Natural killer cell treated with Interleukin-12 subunit alpha and Interleukin-12 subunit beta and Interleukin-15 and Interleukin-18, amount 100 ng/mL, for 72 hours (primary cell): ENCODE results near the gene CALHM1. TPM values are rescaled to one million over a fixed set of nuclear protein-coding genes. Genes with fewer than 3 reads are reported as not detected.

Experiments
- ATAC-seq, 2 donors: fragments of 150-1000 bp; cut with Tn5 transposase in 1 of 2; sonication (Bioruptor Pico), chemical (Tn5 transposase) in 1 of 2; 2 replicates each; pipeline ENCODE4 v1.10.0; 2021
- DNase-seq: peaks from one replicate; pipeline ENCODE4 v3.0.0; 2022; ENCODE audit warnings: low spot score
- H3K27ac Mint-ChIP-seq, 2 donors: 1 replicate in 1 of 2; 2 replicates in 1 of 2; pipeline ENCODE4 v1.8.0; 2022; ENCODE audit warnings: mixed read lengths in 2 of 2, mild to moderate bottlenecking in 1 of 2, moderate library complexity in 1 of 2
- H3K27me3 Mint-ChIP-seq, 2 donors: 1 replicate in 1 of 2; 2 replicates in 1 of 2; pipeline ENCODE4 v1.8.0; 2022; ENCODE audit warnings: mixed read lengths in 2 of 2
- H3K36me3 Mint-ChIP-seq: one replicate; pipeline ENCODE4 v1.8.0; 2022; ENCODE audit warnings: mixed read lengths
- H3K4me1 Mint-ChIP-seq, 2 donors: 1 replicate in 1 of 2; 2 replicates in 1 of 2; pipeline ENCODE4 v1.8.0; 2022; ENCODE audit warnings: low read depth in 2 of 2, mixed read lengths in 2 of 2, mild to moderate bottlenecking in 1 of 2
- H3K4me3 Mint-ChIP-seq: one replicate; pipeline ENCODE4 v1.8.0; 2022; ENCODE audit warnings: mixed read lengths
- H3K9me3 Mint-ChIP-seq: 2 replicates; pipeline ENCODE4 v1.8.0; 2022; ENCODE audit warnings: mixed read lengths
- total RNA-seq, 2 donors: library from RNA; stranded (reverse); gene quantifications; one replicate each; pipeline ENCODE4 v1.2.3, GENCODE V29; 2022

Gene CALHM1
- total RNA-seq, 2 donors from 2014 or later: not detected

DNA sequence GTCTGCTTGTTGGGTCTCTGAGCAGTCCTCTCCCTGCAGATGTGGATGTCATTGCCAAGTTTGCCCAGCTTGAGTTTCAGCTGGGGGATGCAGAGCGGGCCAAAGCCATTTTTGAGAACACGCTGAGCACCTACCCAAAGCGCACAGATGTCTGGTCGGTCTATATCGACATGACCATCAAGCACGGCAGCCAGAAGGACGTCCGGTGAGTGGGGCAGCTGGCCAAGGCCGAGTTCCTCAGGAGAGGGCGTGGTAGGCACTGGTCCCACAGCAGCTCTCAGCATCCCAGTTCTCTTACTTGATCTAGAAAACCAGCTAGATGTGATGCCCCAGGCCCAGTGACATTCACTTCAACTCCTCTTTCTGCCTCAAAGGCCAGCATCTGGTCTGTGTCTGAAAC lies 14.2 kb downstream of the CALHM1 start:
- no peak for DNase-seq
- no peaks in the 10 kb centered on the region for H3K27me3 Mint-ChIP-seq

DNA sequence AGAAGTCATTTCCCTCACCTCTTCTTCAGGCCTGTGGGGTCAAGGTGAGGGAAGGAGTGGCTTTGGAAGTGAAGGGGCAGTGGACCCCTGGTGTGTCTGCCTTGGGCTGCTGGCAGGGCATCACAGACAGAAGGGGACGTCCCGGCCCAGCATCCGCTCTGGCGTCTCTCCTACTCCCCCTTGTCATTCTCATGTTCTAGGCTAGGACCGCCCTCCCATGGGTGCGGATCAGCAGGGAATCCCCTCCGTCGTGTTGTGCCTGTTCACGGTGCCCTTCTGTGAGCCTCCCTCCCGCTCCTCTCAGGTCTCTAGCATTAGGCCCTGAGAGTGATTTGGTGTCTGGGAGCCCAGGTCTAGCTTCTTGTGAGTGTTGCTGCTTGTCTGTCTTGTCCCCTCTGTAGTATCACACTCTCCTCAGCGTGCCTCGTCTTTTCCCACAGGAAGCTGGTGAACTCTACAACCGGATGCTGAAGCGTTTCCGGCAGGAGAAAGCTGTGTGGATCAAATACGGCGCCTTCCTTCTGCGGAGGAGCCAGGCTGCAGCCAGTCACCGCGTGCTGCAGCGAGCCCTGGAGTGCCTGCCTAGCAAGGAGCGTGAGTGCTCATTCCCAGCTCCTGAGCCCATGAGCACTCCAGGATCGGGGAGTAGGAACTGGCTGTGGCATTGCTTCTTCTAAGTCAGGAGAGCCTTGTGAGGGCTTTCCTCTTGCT lies 15.1 kb downstream of the CALHM1 start:
- Mint-ChIP-seq H3K4me1 (peaks cover 2 to 30% of the 10 kb centered on the region in 2 donors), H3K36me3 (peaks cover 14% of the 10 kb centered on the region), H3K4me3 (no peak overlapping the region)

More for the DNA sequence above, 14.2 kb downstream of the CALHM1 start:
- peaks cover 16% of the 10 kb centered on the region for H3K36me3 Mint-ChIP-seq
- no peak overlapping the region for H3K4me3 Mint-ChIP-seq
- peak overlapping the region in 1 of 2 donors; percentile 68 for H3K27ac Mint-ChIP-seq
- no peaks in the 10 kb centered on the region for H3K9me3 Mint-ChIP-seq
- peaks cover 11 to 39% of the 10 kb centered on the region in 2 donors for H3K4me1 Mint-ChIP-seq
- no peak for ATAC-seq

DNA sequence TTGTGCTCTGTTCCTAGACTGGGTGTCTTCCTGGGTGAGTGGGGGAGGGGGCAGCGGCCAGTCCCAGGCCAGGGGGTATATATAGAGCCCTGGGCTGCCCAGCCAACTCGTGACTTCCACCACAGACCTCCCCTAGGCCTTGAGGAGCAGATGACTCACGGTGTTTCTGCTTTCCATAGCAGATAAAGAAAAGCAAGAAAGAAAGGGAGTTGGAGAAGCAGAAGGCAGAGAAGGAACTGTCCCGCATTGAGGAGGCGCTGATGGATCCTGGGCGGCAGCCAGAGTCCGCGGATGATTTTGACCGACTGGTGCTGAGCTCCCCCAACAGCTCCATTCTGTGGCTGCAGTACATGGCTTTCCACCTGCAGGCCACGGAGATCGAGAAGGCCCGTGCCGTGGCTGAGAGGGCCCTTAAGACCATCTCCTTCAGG lies 16.7 kb downstream of the CALHM1 start:
- DNase-seq: no peak
- no peak overlapping the region for H3K4me3 Mint-ChIP-seq
- ATAC-seq: no peak
- peaks cover 0 to 22% of the 10 kb centered on the region in 2 donors for H3K4me1 Mint-ChIP-seq
- H3K27ac Mint-ChIP-seq: no peak overlapping the region
- H3K9me3 Mint-ChIP-seq: no peaks in the 10 kb centered on the region
- no peaks in the 10 kb centered on the region for H3K27me3 Mint-ChIP-seq
- peaks cover 23% of the 10 kb centered on the region for H3K36me3 Mint-ChIP-seq

More for the DNA sequence above, 15.1 kb downstream of the CALHM1 start:
- ATAC-seq: no peak
- DNase-seq: no peak
- H3K27me3 Mint-ChIP-seq: no peaks in the 10 kb centered on the region
- peak overlapping the region in 1 of 2 donors; percentile 68 for H3K27ac Mint-ChIP-seq
- no peaks in the 10 kb centered on the region for H3K9me3 Mint-ChIP-seq

DNA sequence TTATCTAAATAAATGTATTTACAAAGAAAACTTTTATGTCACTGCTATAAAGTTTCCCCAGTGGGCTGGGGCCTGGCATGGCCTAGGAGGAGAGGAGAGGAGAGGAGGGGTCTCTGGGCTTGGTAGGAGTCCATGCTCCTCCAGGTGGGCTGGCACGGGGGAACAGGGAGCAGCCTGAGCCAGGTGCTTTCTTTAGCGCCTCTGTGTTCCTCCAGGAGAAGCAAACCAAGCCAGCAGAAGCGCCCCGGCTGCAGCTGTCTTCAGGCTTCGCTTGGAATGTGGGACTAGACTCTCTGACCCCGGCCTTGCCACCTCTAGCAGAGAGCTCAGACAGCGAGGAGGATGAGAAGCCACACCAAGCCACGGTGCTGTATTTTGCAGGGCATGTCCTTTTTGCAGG lies 17.1 kb downstream of the CALHM1 start:
- Mint-ChIP-seq H3K9me3 (no peaks in the 10 kb centered on the region), H3K27me3 (no peaks in the 10 kb centered on the region), H3K36me3 (peaks cover 23% of the 10 kb centered on the region), H3K4me1 (peaks cover 0 to 19% of the 10 kb centered on the region in 2 donors), H3K27ac (no peak overlapping the region), H3K4me3 (no peak overlapping the region)
- no peak for ATAC-seq
- no peak for DNase-seq

DNA sequence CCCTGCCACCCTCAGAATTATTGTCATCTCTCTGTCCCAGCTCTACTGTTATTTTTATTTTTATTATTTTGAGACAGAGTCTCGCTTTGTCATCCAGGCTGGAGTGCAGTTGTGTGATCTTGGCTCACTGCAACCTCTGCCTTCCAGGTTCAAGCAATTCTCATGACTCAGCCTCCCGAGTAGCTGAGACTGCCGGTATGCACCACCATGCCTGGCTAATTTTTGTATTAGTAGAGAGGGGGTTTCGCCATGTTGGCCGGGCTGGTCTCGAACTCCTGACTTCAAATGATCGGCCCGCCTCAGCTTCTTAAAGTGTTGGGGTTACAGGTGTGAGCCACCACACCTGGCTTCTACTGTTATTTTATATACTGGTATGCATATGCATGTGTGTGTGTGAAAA lies 17.5 kb downstream of the CALHM1 start:
- ATAC-seq: no peak
- DNase-seq: no peak
- Mint-ChIP-seq H3K9me3 (no peaks in the 10 kb centered on the region), H3K27me3 (no peaks in the 10 kb centered on the region), H3K4me1 (peaks cover 0 to 16% of the 10 kb centered on the region in 2 donors), H3K4me3 (no peak overlapping the region), H3K36me3 (peaks cover 23% of the 10 kb centered on the region), H3K27ac (no peak overlapping the region)

DNA sequence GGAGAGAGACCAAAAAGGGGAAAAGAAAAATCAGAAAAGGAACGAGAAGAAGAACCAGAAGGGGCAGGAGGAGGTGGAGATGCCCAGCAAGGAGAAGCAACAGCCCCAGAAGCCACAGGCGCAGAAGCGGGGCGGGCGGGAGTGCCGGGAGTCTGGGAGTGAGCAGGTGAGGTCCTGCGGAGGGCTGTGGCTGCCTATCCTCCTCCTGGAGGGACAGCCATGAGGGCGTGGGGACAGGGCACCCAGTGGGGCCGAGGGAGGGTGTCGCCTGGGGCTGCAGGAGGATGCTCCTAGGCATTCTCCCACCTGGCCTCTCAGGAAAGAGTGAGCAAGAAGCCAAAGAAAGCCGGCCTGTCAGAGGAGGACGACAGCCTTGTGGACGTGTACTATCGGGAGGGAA lies 18.3 kb downstream of the CALHM1 start:
- peaks cover 23% of the 10 kb centered on the region for H3K36me3 Mint-ChIP-seq

DNA sequence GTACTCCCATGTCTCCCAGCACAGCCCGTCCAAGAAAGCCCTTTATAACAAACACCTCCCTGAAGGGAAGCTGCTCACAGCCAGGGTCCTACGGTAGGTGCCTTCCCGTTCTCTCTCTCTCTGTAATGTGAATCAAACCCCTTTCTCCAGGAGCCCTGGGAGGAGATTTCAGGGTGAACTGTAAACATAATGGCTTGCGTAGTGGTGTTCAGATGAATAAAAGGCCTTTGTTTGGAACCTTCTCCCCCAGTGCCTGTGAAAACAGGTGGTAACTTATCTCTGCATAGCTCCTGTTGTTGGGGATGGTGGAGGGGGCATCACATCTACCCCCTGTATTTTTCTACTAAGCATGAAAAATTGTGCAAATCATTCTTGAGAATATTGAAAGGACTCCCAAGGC lies 18.9 kb downstream of the CALHM1 start:
- DNase-seq (no peak), ATAC-seq (no peak)
- Mint-ChIP-seq H3K27me3 (no peaks in the 10 kb centered on the region), H3K27ac (peak overlapping the region in 1 of 2 donors; percentile 50), H3K4me3 (no peak overlapping the region), H3K9me3 (no peaks in the 10 kb centered on the region), H3K4me1 (peaks cover 0 to 7% of the 10 kb centered on the region in 2 donors), H3K36me3 (peaks cover 23% of the 10 kb centered on the region)

More for the DNA sequence above, 18.3 kb downstream of the CALHM1 start:
- Mint-ChIP-seq H3K4me1 (peaks cover 0 to 13% of the 10 kb centered on the region in 2 donors), H3K4me3 (no peak overlapping the region), H3K9me3 (no peaks in the 10 kb centered on the region), H3K27ac (peak overlapping the region in 1 of 2 donors; percentile 50), H3K27me3 (no peaks in the 10 kb centered on the region)
- ATAC-seq (no peak), DNase-seq (no peak)

DNA sequence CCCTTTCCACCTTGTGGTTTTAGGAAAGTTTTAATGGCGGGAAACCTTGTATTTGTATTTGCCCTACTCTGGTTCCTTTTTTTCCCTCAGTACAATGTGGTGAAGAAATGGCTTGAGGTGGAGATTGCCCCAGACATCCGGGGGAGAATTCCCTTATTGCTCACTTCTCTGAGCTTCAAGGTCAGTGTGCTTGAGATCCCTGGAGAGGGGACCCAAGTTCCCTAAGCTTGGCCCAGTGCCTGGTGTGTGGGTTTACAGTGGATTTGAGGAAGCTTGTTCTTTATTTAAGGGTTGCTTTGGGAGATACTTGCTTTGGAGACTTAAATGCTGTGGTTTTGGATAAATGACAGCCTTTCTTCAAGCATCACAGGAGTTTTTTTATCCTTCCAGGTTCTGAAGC lies 24.8 kb downstream of the CALHM1 start:
- Mint-ChIP-seq H3K4me3 (no peak overlapping the region), H3K9me3 (no peaks in the 10 kb centered on the region), H3K27ac (no peak overlapping the region), H3K27me3 (no peaks in the 10 kb centered on the region), H3K4me1 (no peaks in the 10 kb centered on the region), H3K36me3 (peaks cover 34% of the 10 kb centered on the region)
- DNase-seq (no peak), ATAC-seq (no peak)

DNA sequence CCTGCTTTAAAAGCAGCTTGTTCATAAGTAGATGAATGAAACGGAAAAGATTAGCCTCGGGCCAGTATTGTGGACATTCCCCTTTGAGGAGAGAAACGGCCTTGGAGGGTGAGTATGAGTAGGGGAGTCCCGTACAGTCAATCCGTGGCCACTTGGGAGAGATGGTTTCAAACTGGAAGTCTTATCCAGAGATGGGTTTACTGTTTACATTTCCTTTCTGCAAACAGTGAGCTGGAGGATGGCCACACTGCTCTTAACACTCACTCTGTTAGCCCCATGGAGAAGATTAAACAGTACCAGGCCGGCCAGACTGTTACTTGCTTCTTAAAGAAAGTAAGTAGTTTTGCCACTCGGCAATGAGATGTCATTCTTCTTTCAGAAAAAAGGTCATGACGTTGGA lies 26.8 kb downstream of the CALHM1 start:
- H3K27ac Mint-ChIP-seq: no peak overlapping the region
- no peaks in the 10 kb centered on the region for H3K4me1 Mint-ChIP-seq
- no peaks in the 10 kb centered on the region for H3K27me3 Mint-ChIP-seq
- H3K4me3 Mint-ChIP-seq: no peak overlapping the region
- no peaks in the 10 kb centered on the region for H3K9me3 Mint-ChIP-seq
- H3K36me3 Mint-ChIP-seq: peaks cover 26% of the 10 kb centered on the region
- ATAC-seq (no peak), DNase-seq (no peak)

DNA sequence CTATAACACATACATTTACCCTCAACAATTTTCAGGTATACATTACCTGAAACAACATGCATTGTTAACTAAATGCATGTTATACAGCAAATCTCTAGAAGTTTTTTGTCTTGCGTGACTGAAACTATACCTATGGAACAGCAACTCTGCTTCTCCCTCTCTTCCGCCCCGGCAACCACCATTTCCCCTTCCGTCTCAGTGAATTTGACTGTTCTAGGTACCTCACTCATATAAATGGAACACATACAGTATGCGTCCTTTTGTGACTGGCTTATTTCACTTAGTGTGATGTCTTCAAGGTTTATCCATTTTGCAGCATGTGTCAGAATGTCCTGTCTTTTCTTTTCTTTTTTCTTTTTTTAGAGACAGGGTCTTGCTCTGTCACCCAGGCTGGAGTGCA lies 29.1 kb downstream of the CALHM1 start:
- peak overlapping the region; percentile 29 for H3K4me3 Mint-ChIP-seq
- H3K27me3 Mint-ChIP-seq: no peaks in the 10 kb centered on the region
- no peaks in the 10 kb centered on the region for H3K4me1 Mint-ChIP-seq

DNA sequence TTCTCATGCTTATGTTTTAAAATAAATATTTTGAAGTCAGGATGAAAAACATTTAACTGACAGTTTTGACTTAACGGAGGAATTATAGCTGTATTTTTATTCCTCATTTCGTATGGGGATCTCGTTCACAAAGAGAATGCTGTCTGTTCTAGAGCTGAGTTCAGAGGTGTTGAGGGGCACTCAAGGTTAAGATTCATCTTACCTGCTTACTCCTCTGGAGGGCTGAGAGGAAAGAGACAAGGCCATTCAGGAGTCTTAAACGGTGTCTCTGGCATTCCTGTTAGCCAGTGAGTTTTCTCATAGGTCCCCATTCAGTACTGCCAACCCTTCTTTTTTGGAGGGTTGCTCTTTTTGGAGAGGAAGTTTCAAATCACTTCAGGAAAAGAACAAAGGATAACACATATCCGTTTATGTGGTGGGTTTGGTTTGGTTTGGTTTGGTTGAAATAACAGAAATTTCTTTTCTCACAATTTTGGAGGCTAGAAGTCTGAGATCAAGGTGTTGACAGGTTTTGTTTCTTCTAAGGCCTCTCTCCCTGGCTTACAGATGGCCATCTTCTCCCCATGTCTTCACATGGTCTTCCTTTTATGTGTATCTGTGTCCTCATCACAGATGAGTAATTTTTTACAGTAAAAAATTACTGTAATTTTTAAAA lies 29.6 kb downstream of the CALHM1 start:
- DNase-seq (no peak), ATAC-seq (no peak)
- H3K4me3 Mint-ChIP-seq: peak overlapping the region; percentile 29
- no peaks in the 10 kb centered on the region for H3K9me3 Mint-ChIP-seq
- H3K36me3 Mint-ChIP-seq: peaks cover 35% of the 10 kb centered on the region
- no peaks in the 10 kb centered on the region for H3K27me3 Mint-ChIP-seq
- no peaks in the 10 kb centered on the region for H3K4me1 Mint-ChIP-seq
- H3K27ac Mint-ChIP-seq: peak overlapping the region in 1 of 2 donors; percentile 29

More for the DNA sequence above, 29.1 kb downstream of the CALHM1 start:
- DNase-seq (no peak), ATAC-seq (no peak)
- H3K36me3 Mint-ChIP-seq: peaks cover 30% of the 10 kb centered on the region
- no peaks in the 10 kb centered on the region for H3K9me3 Mint-ChIP-seq
- H3K27ac Mint-ChIP-seq: peak overlapping the region in 1 of 2 donors; percentile 29

DNA sequence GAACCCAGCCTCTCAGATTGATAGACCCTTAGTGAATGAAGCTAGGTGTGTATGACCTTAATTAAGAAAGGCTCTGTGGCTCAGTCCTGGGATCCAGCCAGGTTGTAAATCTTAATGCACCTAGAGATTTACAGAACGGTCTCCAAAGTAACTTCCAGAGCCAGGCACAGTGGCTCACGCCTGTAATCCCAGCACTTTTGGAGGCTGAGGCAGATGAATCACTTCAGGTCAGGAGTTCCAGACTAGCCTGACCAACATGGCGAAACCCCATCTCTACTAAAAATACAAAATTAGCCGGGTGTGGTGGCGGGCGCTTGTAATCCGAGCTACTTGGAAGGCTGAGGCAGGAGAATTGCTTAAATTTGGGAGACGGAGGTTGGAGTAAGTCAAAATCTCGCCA lies 30.8 kb downstream of the CALHM1 start:
- ATAC-seq: no peak

DNA sequence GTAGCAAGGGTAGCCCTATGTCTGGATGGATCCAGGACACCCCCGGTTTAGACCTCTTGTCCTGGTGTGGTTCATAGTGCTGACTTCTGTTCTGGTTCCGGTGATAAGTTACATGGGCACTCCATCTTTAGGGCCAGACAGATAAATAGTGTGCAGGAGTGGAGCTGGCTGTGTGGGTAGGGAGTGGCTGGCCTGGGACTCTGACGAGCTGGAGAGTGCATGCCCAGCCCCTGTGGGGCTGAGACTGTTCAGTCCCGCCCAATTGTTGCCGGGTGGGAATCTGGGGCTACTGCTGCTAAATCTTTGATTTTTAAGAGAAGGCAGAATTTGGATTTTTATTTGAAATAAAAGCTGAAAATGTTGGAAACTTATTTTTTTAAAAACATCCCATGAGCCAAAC lies 35.0 kb downstream of the CALHM1 start:
- Mint-ChIP-seq H3K4me1 (no peaks in the 10 kb centered on the region), H3K27me3 (no peaks in the 10 kb centered on the region), H3K36me3 (peaks cover 33% of the 10 kb centered on the region), H3K27ac (no peak overlapping the region), H3K9me3 (no peaks in the 10 kb centered on the region), H3K4me3 (no peak overlapping the region)
- DNase-seq: no peak
- no peak for ATAC-seq

More for the DNA sequence above, 30.8 kb downstream of the CALHM1 start:
- H3K27ac Mint-ChIP-seq: no peak overlapping the region
- H3K4me1 Mint-ChIP-seq: no peaks in the 10 kb centered on the region
- peaks cover 41% of the 10 kb centered on the region for H3K36me3 Mint-ChIP-seq
- H3K4me3 Mint-ChIP-seq: no peak overlapping the region
- H3K27me3 Mint-ChIP-seq: no peaks in the 10 kb centered on the region
- DNase-seq: no peak
- no peaks in the 10 kb centered on the region for H3K9me3 Mint-ChIP-seq

DNA sequence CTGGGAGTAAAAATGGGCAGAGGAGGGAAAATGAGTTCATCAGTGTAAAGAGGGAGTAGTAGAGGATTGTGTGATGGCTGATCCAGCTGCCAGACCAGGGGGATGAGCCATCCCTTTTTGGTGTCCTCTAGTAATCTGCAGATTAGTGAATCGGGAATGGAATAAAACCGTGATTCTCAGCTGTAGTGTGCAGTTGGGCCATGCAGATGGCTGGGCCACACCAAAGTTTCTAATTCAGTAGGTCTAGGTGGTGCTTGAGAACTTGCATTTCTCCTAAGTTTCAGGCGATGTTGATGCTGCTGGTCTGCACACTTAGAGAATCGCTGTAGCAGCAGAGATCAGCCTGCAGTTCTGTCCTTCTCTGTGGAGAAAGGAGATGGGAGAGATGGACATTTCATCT lies 39.6 kb downstream of the CALHM1 start:
- H3K27me3 Mint-ChIP-seq: no peaks in the 10 kb centered on the region
- no peak overlapping the region for H3K4me3 Mint-ChIP-seq
- ATAC-seq (no peak), DNase-seq (no peak)
- H3K4me1 Mint-ChIP-seq: no peaks in the 10 kb centered on the region
- H3K36me3 Mint-ChIP-seq: peaks cover 53% of the 10 kb centered on the region
- no peak overlapping the region for H3K27ac Mint-ChIP-seq
- no peaks in the 10 kb centered on the region for H3K9me3 Mint-ChIP-seq
